ENCODE data around the gene SLC41A3. TPM values are rescaled to one million over a fixed set of nuclear protein-coding genes. Genes with fewer than 3 reads are reported as not detected.

The SLC41A3 gene
- polyA plus RNA-seq, 12 donors: 29.7 to 58.4 (median 38.2) TPM; not detected in 1

DNA sequence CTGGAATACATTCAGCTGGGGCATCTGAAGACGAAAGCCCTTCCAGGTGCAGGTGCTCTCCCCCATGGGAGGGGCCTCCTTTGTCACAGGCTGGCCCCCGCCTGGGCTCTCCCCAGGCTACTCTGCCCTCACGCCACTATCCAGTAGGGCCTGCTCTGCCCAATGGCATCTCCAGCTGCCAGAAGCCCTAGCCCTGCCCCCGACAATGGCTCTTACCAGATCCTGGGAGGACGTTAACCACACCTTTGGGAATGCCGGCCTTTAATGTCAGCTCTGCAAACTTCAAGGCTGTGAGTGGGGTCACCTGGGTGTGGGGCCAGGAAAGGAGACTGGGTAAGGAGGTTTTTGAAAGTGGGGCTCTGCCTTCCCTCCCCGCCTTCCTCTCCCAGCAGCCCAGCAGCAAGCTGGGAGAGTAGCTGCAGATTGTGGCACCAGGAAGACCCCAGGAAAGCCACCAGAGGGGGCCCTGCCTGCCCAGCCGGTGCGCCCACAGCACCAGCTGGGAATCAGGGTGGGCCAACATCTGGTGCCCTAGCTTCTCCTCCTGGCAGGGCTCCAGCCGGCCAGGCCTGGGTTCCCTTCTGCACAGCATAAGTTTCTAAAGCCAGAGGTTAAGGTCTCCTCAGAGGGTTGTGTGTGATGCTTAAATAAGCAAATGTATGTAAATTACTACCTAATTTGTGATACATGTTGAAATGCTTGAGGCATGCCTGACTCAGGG is 40.4 kb upstream of the SLC41A3 start:
- no peak for DNase-seq

DNA sequence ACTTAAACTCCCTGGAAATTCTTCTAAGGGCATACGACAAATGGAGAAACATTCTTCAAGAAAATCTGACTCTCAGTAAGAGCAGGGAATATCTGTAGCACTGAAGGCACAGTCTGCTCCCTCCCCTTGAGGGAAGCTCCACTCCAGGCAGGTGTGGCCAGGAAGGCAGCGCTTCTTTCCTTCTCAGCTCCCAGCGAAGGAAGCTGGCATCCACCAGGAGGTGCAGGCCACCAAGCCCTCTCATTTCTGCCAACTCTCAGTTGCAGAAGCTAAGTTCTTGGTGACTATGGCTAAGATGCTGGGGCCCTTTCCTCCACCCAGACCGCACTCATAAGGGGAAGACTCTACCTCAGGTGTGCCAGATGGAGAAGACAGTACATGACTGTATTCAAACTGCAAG is 37.7 kb upstream of the SLC41A3 start:
- no peak for DNase-seq

DNA sequence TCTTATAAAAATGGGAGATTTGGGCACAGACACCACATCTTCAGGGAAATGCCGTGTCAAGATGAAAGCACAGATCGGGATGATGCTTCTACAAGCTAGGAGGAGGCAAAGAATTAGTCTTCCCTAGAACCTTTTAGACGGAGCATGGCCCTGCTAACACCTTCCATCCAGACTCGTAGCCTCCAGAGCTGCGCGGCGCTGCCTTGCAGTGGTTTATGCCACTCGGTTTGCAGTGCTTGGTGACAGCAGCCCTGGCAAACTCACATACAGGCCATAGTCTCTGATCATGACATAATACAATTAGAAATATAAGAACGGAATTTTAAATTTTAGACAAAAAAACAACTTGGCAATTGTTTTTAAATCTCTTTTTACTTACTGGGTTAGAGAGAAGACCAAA is 37.1 kb upstream of the SLC41A3 start:
- DNase-seq: no peak

DNA sequence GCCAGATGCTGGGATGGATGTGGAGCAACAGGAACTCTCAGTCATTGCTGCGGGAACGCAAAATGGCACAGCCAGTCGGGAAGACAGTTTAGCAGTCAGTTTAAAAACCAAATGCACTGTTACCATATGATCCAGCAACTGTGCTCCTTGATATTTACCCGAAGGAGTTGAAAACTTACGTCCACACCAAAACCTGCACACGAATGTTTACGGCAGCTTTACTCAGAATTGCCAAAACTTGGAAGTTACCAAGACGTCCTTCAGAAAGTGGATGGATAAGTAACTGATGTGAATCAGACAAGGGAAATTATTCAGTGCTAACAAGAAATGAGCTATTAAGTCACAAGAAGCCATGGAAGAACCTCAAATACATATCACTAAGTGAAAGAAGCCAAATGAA is 36.1 kb upstream of the SLC41A3 start:
- no peak for DNase-seq

DNA sequence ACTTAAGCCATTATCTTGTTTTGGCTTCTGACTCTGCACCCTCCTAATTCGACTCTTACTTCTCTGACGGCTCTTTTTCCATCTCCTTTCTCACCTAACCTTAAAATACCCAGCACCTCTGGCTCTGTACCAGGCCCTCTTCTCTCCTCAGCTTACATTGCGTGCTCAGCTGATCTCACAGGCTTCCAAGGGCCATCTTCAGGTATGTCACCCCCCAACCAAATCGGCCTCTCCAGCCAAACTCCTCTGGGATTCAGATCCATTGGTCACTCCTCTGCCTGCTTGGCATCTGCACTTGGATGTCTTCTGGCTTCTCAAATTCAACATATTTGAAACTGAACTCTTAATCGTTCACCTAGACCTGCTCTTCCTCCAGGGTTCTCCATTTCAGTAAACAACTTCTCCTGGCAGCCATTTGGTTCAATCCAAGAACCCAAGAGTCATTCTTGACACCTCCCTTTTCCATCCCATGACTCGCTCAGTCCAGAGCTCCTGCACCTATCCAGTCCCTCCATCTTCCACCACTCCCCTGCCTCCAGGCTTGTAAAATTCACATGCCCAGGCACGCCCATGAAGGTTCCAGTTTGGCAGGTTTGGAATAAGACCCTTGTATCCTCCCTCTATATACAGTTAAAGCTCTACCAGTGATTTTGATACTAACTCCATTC is 35.2 kb upstream of the SLC41A3 start:
- DNase-seq: no peak

DNA sequence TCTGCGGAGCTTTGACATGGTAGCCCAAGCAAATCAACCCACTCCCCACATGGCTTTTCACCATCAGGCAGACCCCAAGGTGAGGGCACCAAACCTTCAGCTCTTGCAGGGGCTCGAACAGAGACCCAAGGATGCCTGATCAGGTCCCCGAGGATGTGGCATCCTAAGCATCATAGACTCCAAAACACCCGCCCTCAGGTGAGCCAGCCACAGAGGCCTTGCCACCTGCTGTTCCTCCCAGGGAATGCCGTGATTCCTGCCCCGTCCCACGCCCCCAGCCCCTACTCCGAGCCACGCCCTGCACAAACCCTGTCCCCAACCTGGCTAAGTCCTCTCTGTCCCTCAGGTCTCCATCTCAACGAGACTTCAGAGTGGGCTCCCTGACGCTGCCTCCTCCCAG is 34.7 kb upstream of the SLC41A3 start:
- no peak for DNase-seq

DNA sequence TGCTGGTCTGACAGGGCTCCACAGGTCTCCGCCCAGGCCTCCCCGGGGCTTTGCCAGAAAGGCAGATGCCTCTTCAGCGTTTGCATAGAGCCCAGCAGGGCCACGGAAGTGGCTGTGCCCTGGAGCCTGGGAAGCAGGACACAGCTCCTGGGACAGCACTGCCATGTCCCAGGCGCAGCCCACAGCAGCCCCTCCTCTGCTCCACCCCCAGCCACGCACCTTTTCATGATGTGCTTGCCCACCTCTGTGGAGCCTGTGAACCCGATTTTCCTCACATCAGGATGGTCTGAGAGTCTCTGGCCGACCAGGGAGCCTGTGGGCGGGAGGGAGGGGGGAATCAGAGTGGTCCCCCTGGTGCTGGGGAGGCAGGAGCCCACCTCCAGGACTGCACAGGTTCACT is 33.9 kb upstream of the SLC41A3 start:
- no peak for DNase-seq

DNA sequence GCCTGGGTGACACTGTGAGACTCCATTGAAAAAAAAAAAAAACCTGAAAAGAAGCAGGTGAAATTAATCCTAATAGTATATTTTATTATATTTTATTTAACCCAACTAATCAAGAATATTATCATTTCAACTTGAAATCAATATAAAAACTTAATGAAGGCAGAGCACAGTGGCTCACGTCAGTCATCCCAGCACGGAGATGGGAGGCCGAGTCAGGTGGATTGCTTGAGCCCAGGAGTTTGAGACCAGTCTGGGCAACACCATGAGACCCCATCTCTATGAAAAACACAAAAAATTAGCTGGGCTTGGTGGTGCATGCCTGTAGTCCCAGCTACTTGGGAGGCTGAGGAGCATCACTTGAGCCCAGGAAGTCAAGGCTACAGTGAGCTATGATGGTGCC is 33.3 kb upstream of the SLC41A3 start:
- DNase-seq: no peak

DNA sequence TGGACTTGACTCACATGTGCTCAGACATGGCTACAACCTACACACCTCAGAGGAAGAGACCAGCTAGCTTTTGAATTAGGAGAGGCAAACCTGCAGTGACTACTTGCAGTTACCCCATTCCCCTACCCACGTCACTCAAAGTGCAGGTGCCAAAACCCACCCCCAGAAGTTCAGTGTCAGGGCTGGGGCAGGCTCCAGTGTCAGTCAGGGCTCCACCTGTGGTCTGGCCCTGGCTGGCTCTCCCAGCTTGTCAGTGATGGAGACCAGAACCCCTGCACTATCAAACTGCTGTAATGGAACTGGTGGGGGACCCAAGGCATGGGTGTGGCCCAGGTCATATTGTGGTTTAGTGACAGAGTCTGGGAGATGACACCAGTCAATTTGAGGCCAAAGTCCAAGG is 32.6 kb upstream of the SLC41A3 start:
- no peak for DNase-seq

DNA sequence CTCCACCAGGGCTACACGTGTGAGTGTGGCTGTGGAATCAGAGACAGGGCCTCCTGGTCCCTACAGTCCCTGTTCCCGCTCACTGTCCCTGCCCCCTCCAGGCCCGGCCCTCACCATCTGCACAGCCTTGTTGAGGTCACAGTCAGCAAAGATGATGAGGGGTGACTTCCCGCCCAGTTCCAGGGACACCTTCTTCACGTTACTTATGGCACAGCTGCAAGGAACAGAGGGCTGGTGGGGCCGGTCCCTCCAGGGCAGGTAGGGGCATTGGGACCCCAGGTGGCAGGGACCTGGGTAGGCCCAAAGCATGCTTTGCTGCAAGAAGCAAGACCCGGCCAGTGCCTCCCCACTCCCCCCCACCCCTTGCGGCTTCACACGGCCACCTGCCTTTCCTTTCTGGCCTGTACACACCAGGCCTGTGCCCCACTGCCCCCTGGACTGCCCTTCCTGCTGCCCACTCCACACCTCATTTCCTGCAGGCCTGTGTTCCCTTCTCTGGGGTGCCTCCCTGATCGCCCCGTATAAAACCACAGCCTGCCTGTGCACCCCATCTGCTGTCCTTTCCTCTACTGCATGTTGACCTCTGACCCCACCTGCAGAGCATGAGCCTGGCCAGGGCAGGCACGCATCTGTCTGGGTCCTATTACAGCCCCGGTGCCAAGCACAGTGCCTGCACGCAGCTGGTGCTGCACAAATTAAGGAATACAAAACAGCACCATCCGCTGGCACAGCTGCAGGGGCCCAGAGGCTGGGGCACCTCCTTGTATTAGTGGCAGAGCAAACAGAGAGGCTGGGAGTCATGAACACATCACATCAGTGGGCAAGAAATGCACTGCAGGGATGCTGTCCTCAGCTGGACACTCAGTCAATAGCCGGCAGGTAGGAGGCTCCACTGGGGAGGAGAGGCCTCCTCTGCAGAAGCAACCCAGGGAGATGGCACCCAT is 30.8 kb upstream of the SLC41A3 start:
- DNase-seq: no peak

DNA sequence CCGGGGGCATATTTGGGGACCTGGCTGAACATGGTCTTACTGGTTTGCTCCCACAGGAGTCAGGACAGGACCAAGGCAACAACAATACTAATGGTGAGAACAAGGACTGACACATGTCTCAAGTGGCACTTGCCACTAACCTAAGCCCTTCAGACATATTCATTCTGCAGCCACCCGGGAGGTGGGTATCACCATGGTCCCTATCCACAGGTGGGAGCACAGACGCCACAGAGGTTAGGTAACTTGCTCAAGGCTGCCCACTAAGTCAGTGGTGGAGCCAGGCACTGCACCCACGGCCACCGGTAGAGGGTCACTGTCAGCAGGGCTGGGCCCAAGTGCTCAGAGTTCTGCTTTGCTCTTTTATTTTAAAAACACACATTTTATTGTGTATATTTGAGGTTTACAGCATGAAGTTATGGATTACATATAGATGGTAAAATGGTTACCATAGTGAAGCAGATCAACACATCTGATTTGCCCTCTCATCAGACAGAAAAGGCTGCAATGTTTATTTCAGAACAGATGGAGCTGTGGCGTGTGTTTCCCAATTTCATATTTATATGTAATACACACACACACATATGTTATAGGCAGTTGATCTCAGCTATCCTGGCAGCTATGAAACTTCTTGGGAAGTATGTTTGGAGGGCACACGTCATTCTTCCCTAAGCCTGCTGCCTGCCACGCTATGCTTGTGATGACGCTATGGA is 30.0 kb upstream of the SLC41A3 start:
- DNase-seq: no peak

DNA sequence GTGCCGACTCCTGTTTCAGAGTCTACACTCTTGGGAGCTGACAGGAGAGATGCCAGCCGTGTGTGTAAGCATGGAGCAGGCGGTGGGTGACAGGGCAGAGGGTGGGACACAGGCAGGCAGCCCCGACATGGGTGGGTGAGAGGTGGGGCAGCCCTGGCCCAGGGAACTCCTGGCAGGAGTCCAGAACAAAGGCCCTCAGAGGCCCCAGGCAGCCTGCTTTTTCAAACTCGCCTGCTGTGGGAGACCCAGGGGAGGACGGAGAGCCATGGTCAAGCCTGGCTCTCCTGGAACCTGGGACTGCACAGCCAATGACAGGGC is 29.3 kb upstream of the SLC41A3 start:
- DNase-seq: no peak

DNA sequence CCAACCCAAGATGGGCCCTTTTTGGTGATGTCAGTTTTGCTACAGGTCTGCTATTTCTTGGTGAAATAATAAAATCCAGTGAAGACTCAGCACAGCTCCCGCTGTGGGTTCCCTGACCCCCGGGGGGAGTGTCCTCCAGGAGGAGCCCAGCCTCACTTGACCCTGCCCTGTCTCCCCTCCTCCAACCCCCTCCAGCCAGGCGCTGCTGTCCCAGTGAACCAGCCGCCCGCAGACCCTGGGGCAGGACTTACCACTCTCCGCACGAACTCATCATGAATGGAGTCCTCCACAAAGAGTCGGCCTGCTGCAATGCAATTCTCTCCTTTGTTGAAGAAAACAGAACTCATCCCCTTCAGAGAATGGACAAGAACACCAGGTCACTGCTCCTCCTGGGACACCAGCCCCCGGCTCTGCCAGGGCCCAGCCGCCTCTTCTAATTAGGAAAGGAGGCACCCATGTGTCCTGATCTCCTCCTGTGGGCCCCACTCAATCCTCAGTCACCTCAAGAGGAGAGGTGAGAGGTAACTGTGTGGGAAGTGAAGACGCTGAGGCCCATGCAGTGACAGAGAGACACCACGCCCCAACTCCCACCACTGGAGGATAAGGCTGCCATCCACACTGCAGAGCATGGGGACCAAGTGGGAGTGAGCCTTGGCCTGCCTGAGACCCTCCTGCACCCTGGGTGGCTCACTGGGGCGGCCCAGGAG is 28.8 kb upstream of the SLC41A3 start:
- DNase-seq: no peak

DNA sequence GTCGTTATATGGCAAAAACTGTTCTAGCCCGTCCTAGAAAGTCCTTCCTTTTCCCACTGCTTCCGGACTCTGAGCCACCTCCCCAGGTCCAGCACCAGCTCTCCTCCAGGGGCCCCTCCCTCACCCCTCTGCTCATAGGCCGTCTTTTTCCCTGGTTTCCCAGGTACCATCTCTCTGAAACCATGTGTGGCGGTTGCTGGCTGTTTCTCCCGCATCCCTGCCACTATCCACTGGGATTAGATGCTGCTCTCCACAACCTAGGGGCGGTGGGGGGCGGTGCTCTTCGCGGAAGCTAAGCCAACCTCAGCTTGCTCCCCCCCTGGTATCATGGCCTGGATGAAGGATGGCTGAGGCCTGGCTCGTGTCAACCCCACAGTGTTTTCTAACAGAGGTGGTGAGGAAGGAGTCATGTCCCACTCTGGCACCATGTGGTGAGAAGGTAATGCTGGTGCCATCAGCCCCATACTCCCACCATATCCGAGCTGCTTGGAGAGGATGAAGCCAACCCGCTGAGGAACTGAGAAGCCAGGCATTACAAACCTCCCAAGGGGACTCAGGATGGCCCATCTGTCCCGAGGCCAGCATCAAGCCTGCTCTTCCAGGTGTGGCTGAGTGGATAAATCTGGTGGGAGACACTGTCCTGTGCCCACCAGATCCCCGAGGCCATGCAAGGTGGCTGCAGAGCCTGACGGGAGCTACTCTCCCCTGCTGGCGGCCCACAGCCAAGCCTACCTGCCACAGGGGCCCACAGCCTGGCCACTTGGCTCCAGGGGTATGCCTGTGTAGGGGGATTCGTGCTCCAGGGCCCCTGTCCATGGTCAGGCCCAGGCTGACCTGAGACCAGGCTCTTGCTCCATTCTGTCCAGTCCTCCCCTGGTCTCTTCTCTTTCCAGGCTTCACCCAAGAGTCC is 27.9 kb upstream of the SLC41A3 start:
- no peak for DNase-seq

DNA sequence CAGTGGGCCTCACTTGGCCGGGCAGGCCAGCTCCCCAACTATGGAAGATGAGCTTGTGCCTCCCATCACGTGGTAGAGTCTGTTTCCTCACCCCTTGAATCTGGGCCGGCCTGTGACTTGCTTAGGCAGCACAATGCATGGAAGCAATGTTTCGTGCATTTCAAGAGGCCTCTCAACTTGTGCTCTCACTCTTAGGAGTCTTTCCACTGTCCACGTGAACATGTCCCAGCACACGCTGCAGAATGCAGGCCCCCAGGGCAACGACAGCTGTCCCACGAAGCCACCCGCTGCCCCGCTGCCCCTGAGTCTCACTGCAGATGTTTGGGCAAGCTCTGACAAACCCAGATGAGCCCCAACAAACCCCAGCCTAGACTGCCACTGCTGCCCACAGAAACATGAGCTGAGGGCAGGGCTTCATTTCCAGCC is 27.2 kb upstream of the SLC41A3 start:
- DNase-seq: no peak

DNA sequence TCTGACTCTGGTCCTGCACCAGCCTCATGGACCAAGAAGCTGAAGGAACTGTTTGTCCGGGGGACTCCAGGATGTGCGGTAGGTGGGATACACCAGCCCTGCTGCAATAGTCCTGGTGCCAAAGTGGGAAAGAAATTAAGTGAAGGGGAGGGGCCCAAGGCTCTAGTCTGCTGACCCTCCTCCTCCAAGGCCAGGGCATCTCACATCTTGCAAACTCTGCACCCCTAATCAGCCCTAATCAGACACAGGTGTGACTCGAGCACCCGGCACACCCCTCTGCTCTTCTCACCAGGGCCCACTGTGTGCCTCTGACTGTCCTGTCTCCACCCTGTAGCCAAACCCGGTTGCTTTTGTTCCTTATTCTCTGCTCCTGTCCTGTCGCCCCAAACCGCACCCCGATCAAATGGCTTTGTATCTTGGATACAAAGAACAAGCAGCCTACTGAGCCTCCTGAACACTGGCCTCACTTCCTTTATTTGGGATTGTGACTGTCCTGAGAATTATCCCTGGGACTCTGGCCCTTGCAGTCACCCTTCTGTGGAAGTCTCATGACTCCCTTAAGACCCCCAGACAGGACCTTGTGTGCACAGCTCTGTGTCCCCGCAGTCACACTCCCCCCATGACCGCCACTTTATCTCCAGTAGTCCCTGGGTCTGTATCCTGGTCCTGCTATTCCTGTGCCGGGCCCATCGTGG is 26.7 kb upstream of the SLC41A3 start:
- no peak for DNase-seq

DNA sequence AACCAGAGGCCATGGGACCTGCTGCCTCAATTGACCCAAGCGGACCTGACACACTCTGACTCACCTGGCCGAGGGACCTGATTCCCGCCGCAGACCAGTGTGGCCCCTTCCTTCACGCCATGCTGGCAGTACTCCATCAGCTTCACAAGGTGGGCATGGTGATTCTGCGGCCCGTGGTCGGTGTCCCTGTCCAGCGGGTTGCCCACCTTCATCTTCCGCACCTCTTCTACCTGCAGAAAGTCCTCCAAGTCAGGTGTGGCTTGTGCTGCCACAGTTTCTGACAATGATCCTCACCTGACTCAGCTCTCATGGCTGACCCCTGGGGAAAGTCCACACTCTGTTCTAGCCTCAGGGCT is 25.9 kb upstream of the SLC41A3 start:
- no peak for DNase-seq

DNA sequence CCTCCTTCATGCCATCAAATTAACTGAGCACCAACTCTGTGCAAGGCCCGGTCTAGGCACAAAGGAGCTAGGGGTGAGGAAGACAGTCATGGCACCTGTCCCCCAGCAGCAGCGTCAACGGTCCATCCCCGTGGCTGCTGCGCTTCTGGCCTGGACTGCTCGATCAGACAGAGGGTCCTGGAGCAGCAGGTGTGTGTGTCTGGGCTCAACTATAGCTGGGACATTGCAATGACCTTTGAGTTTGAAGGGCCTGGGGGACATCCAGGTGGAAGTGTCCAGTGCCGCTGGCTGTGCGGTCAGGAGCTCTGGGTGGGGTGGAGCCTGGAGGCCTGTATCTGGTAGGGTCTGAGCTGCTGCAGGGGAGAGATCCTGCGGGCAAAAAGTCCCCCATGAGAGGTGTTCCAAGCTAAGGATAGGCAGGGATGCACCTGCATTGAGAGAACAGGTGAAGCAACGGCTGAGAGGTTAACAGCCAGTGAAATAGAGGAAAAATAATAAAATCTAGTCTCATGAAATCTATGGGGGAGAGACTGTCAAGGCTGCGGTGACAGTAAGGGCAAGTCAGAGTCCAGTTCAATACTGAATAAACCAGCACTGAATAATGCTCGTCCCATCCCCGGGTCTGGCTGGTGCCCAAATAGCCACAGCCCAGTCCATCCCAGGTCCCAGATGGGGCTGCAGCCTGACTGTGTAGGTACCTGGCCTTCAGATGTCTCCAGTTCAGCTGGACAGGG is 25.4 kb upstream of the SLC41A3 start:
- DNase-seq: no peak

DNA sequence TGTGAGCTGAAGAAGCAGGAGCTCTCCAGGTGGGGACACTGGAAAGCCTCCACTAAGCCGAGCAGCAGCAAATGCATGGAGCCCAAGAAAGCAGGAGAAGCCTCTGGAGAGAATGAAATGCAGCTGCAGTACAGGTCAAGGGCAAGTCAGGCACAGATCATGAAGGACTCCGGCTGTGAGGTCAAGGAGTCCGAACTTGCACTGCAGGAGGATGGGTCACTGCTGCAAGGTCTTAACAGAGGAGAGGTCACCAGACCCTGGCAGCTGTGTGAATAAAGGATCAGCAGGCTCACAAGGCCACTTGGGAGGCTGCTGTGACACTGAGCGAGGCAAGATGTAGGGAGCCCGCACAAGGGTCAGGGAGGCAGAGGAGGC is 24.7 kb upstream of the SLC41A3 start:
- DNase-seq: no peak

All from muscle of arm (tissue), 12 donors.